PFSK-1 (cell line): ENCODE data around the gene TOLLIP.

ENCODE experiments used
- POLR2AphosphoS5 ChIP-seq: IDR thresholded peaks from 2 replicates; pipeline ENCODE4 v1.6.1; 2012; ENCODE audit warnings: low read depth, mild to moderate bottlenecking, control low read depth, low read length, moderate library complexity
- SIN3A ChIP-seq: IDR thresholded peaks from 2 replicates; pipeline ENCODE4 v1.6.1; 2012; ENCODE audit warnings: mild to moderate bottlenecking, low read length, moderate library complexity, borderline replicate concordance; ENCODE audit not compliant: insufficient read depth
- TAF1 ChIP-seq: IDR thresholded peaks from 2 replicates; pipeline ENCODE4 v1.6.1; 2012; ENCODE audit warnings: low read length, control low read depth, borderline replicate concordance; ENCODE audit not compliant: insufficient read depth
- TF ChIP-seq, protein P1 (sequence below), 2 experiments: IDR thresholded peaks; 2 replicates each; pipeline versions ENCODE4 v1.6.1 to v1.8.0; 2011 to 2012; ENCODE audit warnings: low read depth in 2 of 2, low read length in 2 of 2, control low read depth in 1 of 2, inconsistent platforms in 1 of 2, mild to moderate bottlenecking in 1 of 2, moderate library complexity in 1 of 2; ENCODE audit not compliant: insufficient read depth in 1 of 2

DNA sequence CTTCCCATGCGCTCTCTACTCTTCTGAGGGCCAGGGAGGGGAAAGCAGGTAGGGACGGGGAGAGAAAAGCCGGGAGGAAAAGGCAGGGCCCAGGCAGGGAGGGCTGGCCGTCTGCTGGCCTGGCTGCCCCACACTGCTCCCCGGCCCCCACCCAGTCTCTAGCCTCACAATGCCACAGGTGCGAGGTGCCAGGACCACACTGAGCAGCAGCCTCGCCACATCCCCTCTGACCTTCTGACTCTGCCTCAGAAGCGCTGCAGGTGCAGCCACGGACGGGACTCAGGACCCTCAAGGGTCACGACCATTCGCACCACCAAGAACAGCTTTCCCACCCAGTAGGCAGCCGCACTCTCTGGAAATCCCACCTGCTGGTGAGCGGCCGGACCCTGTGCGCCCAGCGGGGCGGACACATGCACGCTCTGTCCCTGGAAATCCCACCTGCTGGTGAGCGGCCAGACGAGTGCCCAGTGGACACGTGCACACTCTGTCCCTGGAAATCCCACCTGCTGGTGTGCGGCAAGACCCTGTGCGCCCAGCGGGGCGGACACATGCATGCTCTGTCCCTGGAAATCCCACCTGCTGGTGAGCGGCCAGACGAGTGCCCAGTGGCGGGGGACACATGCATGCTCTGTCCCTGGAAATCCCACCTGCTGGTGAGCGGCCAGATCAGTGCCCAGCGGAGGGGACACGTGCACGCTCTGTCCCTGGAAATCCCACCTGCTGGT lies 20.1 kb downstream of the TOLLIP start:
- TF ChIP-seq SIN3A (no peak), TAF1 (no peak), POLR2AphosphoS5 (no peak)
- TF ChIP-seq, protein P1, sequence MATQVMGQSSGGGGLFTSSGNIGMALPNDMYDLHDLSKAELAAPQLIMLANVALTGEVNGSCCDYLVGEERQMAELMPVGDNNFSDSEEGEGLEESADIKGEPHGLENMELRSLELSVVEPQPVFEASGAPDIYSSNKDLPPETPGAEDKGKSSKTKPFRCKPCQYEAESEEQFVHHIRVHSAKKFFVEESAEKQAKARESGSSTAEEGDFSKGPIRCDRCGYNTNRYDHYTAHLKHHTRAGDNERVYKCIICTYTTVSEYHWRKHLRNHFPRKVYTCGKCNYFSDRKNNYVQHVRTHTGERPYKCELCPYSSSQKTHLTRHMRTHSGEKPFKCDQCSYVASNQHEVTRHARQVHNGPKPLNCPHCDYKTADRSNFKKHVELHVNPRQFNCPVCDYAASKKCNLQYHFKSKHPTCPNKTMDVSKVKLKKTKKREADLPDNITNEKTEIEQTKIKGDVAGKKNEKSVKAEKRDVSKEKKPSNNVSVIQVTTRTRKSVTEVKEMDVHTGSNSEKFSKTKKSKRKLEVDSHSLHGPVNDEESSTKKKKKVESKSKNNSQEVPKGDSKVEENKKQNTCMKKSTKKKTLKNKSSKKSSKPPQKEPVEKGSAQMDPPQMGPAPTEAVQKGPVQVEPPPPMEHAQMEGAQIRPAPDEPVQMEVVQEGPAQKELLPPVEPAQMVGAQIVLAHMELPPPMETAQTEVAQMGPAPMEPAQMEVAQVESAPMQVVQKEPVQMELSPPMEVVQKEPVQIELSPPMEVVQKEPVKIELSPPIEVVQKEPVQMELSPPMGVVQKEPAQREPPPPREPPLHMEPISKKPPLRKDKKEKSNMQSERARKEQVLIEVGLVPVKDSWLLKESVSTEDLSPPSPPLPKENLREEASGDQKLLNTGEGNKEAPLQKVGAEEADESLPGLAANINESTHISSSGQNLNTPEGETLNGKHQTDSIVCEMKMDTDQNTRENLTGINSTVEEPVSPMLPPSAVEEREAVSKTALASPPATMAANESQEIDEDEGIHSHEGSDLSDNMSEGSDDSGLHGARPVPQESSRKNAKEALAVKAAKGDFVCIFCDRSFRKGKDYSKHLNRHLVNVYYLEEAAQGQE (IDR thresholded peaks at IDR 0.05; ENCODE audit: insufficient read depth in 1 of 2, low read depth in 2 of 2, low read length in 2 of 2) = no peak
